Peyer's patch (tissue), 4 donors: ENCODE data around the gene CD248. TPM values are rescaled to one million over a fixed set of nuclear protein-coding genes. Genes with fewer than 3 reads are reported as not detected.
A peak's percentile ranks its signal among the peaks of the same experiment; 100 is the strongest.

Experiments
- DNase-seq, 3 donors: peaks; one replicate each; pipeline ENCODE4 v3.0.0-alpha.2; 2017 to 2019
- H3K27ac ChIP-seq, 4 donors: fragments of 200-600 bp; sonication (generic); one replicate each; pipeline ENCODE4 v1.5.1; 2016 to 2019
- H3K27me3 ChIP-seq, 2 donors: fragments of 200-600 bp; sonication (generic); one replicate each; pipeline ENCODE4 v1.5.1; 2019
- H3K36me3 ChIP-seq, 3 donors: fragments of 200-600 bp; sonication (generic); one replicate each; pipeline ENCODE4 v1.5.1; 2016 to 2019
- H3K4me1 ChIP-seq, 4 donors: fragments of 200-600 bp; sonication (generic); one replicate each; pipeline ENCODE4 v1.5.1; 2016 to 2019
- H3K4me3 ChIP-seq, 4 donors: fragments of 200-600 bp; sonication (generic); 1 replicate in 3 of 4; 2 replicates in 1 of 4; pipeline ENCODE4 v1.5.1; 2016 to 2019; ENCODE audit warnings: mild to moderate bottlenecking in 1 of 4
- H3K9me3 ChIP-seq, 4 donors: fragments of 200-600 bp; sonication (generic); one replicate each; pipeline ENCODE4 v1.5.1; 2016 to 2019; ENCODE audit warnings: mild to moderate bottlenecking in 1 of 4
- POLR2A ChIP-seq, 2 donors: fragments of 450-650 bp; IDR thresholded peaks; one replicate each; pipeline ENCODE4 v1.5.1; 2017; ENCODE audit warnings: antibody characterized with exemption in 2 of 2, mild to moderate bottlenecking in 2 of 2, moderate library complexity in 2 of 2
- total RNA-seq, 4 donors: library from RNA; depleted of rRNA; stranded (reverse); fragments of >200 nt; gene quantifications; one replicate each; pipeline ENCODE4 v1.1.0, GENCODE V29; 2016
- TF ChIP-seq, protein P1 (sequence below), 6 experiments: fragments of 450-650 bp in 4 of 6; fragments of 200-600 bp in 2 of 6; sonication (generic) in 1 of 6; IDR thresholded peaks; one replicate each; pipeline ENCODE4 v1.5.1; 2017 to 2019; ENCODE audit warnings: antibody characterized with exemption in 6 of 6, mild to moderate bottlenecking in 3 of 6, moderate library complexity in 1 of 6

CD248 gene, protein sequence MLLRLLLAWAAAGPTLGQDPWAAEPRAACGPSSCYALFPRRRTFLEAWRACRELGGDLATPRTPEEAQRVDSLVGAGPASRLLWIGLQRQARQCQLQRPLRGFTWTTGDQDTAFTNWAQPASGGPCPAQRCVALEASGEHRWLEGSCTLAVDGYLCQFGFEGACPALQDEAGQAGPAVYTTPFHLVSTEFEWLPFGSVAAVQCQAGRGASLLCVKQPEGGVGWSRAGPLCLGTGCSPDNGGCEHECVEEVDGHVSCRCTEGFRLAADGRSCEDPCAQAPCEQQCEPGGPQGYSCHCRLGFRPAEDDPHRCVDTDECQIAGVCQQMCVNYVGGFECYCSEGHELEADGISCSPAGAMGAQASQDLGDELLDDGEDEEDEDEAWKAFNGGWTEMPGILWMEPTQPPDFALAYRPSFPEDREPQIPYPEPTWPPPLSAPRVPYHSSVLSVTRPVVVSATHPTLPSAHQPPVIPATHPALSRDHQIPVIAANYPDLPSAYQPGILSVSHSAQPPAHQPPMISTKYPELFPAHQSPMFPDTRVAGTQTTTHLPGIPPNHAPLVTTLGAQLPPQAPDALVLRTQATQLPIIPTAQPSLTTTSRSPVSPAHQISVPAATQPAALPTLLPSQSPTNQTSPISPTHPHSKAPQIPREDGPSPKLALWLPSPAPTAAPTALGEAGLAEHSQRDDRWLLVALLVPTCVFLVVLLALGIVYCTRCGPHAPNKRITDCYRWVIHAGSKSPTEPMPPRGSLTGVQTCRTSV
- 10 to 100 TPM in 3 of 4 donors, 1 to 10 TPM in 1; 2.9 to 44.6 (median 12.0) TPM for total RNA-seq

DNA sequence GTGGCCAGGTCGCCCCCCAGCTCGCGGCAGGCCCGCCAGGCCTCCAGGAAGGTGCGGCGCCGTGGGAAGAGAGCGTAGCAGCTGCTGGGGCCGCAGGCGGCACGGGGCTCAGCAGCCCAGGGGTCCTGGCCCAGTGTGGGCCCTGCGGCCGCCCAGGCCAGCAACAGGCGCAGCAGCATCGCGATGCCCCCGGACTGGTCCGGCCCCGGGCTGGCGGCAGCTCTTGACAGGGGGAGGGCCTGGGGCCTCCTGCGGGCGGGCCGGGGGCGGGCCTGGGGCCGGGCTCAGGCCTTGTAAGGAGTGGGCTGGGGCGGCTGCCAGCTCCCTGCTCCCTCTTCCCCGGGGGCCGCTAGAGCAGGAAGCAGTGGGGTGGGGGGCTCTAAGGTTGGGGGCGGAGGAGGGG lies at the start of gene CD248:
Gene CD248, minus strand, starts transcription at position 196 of the 403 bp plus-strand sequence. Its CDS starts 17 bp downstream, at position 179.
- peaks cover 4 to 49% (median 23%) of the 10 kb centered on the region in 4 donors for H3K4me1 ChIP-seq
- peak in 1 of 3 donors; percentile 60 for DNase-seq
- H3K36me3 ChIP-seq: no peaks in the 10 kb centered on the region
- H3K4me3 ChIP-seq: peak within 1 kb of the TSS; percentile 26 to 52 (median 34)
- H3K27me3 ChIP-seq: no peaks in the 10 kb centered on the region
- H3K27ac ChIP-seq: peak within 1 kb of the TSS; percentile 73 to 91 (median 83)
- TF ChIP-seq, protein P1, sequence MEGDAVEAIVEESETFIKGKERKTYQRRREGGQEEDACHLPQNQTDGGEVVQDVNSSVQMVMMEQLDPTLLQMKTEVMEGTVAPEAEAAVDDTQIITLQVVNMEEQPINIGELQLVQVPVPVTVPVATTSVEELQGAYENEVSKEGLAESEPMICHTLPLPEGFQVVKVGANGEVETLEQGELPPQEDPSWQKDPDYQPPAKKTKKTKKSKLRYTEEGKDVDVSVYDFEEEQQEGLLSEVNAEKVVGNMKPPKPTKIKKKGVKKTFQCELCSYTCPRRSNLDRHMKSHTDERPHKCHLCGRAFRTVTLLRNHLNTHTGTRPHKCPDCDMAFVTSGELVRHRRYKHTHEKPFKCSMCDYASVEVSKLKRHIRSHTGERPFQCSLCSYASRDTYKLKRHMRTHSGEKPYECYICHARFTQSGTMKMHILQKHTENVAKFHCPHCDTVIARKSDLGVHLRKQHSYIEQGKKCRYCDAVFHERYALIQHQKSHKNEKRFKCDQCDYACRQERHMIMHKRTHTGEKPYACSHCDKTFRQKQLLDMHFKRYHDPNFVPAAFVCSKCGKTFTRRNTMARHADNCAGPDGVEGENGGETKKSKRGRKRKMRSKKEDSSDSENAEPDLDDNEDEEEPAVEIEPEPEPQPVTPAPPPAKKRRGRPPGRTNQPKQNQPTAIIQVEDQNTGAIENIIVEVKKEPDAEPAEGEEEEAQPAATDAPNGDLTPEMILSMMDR (IDR thresholded peaks at IDR 0.05): no peak
- TF ChIP-seq POLR2A (IDR thresholded peaks at IDR 0.05): no peak
- H3K9me3 ChIP-seq: no peaks in the 10 kb centered on the region

DNA sequence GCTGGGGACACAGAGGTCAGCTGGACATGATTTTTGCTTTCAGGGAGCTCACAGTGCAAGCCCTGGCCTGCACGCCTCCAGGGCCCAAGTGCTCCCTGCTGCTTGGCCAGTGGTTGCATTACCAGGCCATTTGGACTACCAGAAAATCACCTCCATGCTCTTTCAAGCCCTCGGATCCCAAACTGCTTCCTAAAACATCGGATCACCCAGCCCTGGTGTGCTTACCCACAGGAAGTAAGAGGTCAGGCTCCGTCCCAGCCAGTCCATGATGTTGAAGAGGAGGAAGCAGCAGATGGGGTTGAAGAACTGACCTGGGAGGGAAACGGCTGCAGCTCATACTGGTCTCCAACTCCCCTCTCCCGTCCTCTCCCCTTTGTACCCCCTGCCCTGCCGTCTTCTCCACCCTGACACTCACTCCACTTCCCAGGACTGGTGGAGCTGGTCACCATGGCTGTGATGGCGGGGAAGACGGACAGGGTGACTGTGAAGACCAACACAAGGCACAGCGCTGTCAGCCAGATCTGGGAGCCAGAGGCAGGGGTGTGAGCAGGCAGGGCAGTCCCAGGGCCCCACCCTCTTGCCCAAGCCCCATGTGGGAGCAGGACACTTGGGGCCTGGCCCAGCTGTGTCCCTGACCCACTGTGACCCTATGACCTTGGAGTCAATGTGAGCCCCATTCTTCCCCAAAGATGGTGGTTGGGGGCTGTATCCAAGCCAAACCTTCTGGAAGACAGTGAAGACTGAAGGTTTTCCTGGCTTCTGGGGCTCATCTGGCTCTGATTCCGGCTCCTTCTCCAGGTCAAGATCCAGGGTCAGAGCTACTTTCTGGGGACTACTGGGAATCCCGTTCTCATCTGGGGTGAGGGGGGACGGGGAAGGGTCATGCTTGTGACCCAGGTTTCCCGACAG lies 49.1 kb upstream of the CD248 start:
- Histone ChIP-seq H3K4me3 (no peak overlapping the region), H3K27me3 (no peaks in the 10 kb centered on the region), H3K9me3 (no peaks in the 10 kb centered on the region), H3K36me3 (no peaks in the 10 kb centered on the region), H3K27ac (no peak overlapping the region), H3K4me1 (peaks cover 0 to 8% (median 0%) of the 10 kb centered on the region in 4 donors)
- TF ChIP-seq, protein P1 (IDR thresholded peaks at IDR 0.05): no peak
- TF ChIP-seq POLR2A (IDR thresholded peaks at IDR 0.05): no peak
- no peak for DNase-seq

DNA sequence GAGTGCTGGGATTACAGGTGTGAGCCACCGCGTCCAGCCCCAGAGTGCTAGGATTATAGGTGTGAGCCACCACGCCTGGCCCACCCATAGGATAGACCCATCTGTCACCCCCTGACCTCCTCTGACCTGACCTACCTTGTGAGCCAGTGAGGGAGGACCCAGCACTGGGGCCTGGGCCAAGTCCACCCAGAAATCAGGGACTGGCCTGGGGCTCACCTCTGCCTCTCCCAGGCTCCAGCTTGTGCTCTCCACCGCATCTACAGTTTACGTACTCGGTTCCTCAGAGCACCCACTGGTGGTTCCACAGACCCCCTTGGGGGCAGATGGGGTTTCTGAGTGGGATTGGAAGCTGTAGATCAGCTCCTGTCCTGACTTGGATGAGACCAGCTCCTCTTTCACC lies 48.3 kb upstream of the CD248 start:
- TF ChIP-seq, protein P1 (IDR thresholded peaks at IDR 0.05): no peak
- no peak for TF ChIP-seq POLR2A (IDR thresholded peaks at IDR 0.05)
- Histone ChIP-seq H3K36me3 (no peaks in the 10 kb centered on the region), H3K4me1 (peaks cover 0 to 4% (median 0%) of the 10 kb centered on the region in 4 donors), H3K4me3 (no peak overlapping the region), H3K27me3 (no peaks in the 10 kb centered on the region), H3K27ac (no peak overlapping the region), H3K9me3 (no peaks in the 10 kb centered on the region)
- DNase-seq: no peak

DNA sequence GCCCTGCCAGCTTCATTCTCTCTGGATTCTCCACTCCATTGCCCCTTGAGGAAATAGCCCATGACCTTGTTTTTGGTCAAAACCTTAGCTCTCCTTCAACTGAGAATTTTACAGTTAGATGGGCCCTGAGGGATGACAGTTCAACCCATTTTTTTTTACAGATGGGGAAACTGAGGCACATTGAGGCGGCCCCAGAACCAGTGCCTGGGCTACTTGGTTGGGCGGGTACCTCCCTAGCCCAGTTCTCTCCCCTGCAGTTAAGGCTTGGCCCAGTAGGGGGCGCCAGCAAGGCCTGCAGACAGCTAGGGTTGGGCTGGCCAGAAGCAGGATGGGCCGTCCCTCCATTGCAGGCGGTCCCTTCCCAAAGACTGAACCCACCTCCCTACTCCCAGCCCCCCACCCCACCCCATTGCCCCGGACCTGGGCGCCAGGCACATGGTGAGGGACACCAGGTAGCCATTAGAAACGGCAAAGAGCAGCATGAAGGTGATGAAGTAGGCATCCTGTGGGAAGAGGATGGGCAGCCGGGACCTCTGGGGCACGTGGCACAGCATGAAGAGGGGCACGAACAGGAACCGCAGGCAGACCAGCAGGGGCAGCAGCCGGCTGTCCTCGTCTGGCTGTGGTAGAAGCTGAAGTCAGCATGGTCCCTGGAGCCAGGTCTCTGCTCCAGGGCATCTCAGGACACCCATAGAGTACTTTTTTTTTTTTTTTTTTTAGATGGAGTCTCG lies 47.1 kb upstream of the CD248 start:
- Histone ChIP-seq H3K27me3 (no peaks in the 10 kb centered on the region), H3K9me3 (no peaks in the 10 kb centered on the region), H3K4me1 (no peaks in the 10 kb centered on the region), H3K4me3 (no peak overlapping the region), H3K27ac (no peak overlapping the region), H3K36me3 (no peaks in the 10 kb centered on the region)
- TF ChIP-seq, protein P1 (IDR thresholded peaks at IDR 0.05): peak in 5 of 6 experiments; percentile 13 to 75 (median 63)
- TF ChIP-seq POLR2A (IDR thresholded peaks at IDR 0.05): no peak
- DNase-seq: peak in 2 of 3 donors; percentile 77 to 81
